HG03095 (cell line): ENCODE measurements around the gene ZNF536.

Source experiments
- ATAC-seq: cut with Tn5 transposase; IDR thresholded peaks from one replicate; pipeline ENCODE4 v1.9.1; 2021; ENCODE audit warnings: moderate library complexity; ENCODE audit not compliant: unreplicated experiment

Gene ZNF536

GRCh38 chr19:30593975-30594745 lies 222.0 kb downstream of the ZNF536 start:
- ATAC-seq: no peak

GRCh38 chr19:30596268-30596667 lies 224.1 kb downstream of the ZNF536 start:
- no peak for ATAC-seq

GRCh38 chr19:30596813-30597399 lies 224.7 kb downstream of the ZNF536 start:
- ATAC-seq: no peak

GRCh38 chr19:30598688-30599087 lies 226.5 kb downstream of the ZNF536 start:
- no peak for ATAC-seq

- ATAC-seq: no peak
These were observed 230.6 kb downstream of the ZNF536 start for GRCh38 chr19:30602661-30603350.

- no peak for ATAC-seq
These were observed 232.5 kb downstream of the ZNF536 start for GRCh38 chr19:30604657-30605056.

- ATAC-seq: no peak
These were observed 233.1 kb downstream of the ZNF536 start for GRCh38 chr19:30605333-30605732.

- no peak for ATAC-seq
These were observed 234.2 kb downstream of the ZNF536 start for GRCh38 chr19:30606114-30607050.
